GM12865 (cell line): ENCODE measurements around the gene SPSB2.
"Not testable (repeated sequence)": the region's sequence is repeated elsewhere in the genome, so short reads cannot be mapped to it uniquely, and the experiment has no call there.

ENCODE experiments used
- DNase-seq: peaks from one replicate; pipeline ENCODE4 v3.0.0; 2010; ENCODE audit warnings: low read depth
- H3K4me3 ChIP-seq: 2 replicates; pipeline ENCODE4 v1.5.1; 2011; ENCODE audit warnings: mild to moderate bottlenecking, low read depth, low read length, control low read depth
- TF ChIP-seq, protein P1 (sequence below): IDR thresholded peaks from 2 replicates; pipeline ENCODE4 v1.5.1; 2011; ENCODE audit warnings: low read length, control low read depth, low read depth, inconsistent platforms; ENCODE audit not compliant: insufficient read depth; ENCODE audit errors: missing control alignments

Gene SPSB2

DNA sequence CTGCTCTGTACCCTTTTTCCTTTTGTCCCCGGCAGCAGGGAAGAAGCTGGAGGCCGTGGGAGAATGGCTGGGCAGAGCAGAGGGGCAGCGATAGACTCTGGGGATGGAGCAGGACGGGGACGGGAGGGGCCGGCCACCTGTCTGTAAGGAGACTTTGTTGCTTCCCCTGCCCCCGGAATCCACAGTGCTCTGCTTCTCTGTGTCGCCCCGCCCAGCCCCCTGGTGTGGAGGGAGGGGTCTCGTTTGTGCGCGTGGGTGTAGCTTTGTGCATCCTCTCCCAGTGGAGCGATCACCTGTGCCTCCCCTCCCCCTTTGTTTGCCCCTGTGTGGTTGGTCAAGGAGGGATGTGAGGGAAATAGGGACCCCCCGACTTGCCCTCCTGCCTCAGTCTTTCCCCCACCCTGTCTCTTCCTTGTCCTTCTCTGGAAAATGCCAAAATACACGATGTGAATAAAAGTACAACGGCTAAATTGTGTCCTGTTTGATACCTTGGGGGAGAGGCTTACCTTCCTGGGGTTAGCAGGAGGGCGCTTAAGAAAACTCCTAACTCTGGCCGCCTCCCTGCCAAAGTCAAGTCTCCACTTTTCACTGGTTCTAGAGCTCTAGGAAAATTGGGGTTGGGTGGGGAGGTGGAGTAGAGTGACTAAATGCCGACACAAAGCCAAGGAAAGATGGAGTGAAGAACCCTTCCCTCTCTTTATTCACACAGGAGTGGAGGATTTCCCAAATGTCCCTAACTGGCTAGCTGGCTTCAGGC is 6.8 kb downstream of the SPSB2 start:
- TF ChIP-seq, protein P1, sequence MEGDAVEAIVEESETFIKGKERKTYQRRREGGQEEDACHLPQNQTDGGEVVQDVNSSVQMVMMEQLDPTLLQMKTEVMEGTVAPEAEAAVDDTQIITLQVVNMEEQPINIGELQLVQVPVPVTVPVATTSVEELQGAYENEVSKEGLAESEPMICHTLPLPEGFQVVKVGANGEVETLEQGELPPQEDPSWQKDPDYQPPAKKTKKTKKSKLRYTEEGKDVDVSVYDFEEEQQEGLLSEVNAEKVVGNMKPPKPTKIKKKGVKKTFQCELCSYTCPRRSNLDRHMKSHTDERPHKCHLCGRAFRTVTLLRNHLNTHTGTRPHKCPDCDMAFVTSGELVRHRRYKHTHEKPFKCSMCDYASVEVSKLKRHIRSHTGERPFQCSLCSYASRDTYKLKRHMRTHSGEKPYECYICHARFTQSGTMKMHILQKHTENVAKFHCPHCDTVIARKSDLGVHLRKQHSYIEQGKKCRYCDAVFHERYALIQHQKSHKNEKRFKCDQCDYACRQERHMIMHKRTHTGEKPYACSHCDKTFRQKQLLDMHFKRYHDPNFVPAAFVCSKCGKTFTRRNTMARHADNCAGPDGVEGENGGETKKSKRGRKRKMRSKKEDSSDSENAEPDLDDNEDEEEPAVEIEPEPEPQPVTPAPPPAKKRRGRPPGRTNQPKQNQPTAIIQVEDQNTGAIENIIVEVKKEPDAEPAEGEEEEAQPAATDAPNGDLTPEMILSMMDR: no peak
- H3K4me3 ChIP-seq: no peak overlapping the region
- no peak for DNase-seq

DNA sequence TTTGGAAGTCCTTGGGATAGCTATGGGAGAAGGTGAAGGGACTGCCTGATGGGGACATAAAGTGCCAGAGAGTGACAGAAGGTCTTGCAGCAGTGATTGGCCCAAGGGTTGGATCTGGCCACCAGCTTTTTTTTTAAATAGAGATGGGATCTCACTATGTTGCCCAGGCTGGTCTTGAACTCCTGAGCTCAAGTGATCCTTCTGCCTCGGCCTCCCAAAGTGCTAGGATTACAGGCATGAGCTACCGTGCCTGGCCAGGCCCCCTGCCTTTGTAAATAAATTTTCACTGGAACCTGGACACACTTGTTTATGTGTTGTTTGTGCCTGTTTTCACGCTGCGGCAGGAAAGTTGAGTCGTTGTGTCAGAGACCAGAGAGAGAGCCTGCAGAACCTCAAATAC is 7.8 kb downstream of the SPSB2 start:
- DNase-seq, H3K4me3 ChIP-seq: not testable (repeated sequence)

DNA sequence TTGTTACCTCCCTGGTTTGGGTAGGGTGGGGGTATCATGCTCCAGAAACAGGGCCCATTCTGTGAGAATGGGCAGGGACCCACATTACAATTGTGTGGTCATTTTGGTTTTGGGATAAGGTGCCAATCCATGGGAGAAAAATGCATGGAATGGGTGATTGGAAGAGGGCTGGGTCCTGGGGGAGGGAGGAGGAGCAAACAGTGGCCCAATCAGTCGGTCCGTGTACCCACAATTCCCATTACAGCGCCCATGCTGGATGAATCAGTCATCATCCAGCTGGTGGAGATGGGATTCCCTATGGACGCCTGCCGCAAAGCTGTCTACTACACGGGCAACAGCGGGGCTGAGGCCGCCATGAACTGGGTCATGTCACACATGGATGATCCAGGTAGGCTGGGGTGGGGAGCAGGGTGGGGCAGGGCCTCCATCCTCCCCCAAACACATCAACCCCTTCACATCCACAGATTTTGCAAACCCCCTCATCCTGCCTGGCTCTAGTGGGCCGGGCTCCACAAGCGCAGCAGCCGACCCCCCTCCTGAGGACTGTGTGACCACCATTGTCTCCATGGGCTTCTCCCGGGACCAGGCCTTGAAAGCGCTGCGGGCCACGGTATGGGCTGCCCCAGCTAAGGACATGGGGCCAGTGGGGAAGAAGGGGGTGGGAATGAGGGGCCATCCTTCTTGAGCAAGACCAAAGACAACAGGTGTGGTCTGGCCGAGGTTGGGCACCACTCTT is 9.3 kb downstream of the SPSB2 start:
- TF ChIP-seq, protein P1: no peak
- no peak overlapping the region for H3K4me3 ChIP-seq
- no peak for DNase-seq

DNA sequence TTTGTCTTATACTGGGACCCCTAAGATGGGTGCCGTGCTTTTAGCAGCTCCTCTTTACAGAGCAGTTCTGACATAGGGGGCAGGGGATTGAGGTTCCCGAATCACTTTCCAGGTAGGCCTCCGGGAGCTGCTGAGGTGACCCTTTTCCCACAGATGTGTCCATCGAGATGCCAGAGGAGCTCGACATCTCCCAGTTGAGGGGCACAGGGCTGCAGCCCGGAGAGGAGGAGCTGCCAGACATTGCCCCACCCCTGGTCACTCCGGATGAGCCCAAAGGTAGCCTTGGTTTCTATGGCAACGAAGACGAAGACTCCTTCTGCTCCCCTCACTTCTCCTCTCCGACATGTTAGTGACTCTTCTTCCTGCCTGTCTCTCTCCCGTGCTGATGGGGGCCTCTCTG is 10.1 kb downstream of the SPSB2 start:
- TF ChIP-seq, protein P1: no peak
- no peak overlapping the region for H3K4me3 ChIP-seq
- DNase-seq: no peak

DNA sequence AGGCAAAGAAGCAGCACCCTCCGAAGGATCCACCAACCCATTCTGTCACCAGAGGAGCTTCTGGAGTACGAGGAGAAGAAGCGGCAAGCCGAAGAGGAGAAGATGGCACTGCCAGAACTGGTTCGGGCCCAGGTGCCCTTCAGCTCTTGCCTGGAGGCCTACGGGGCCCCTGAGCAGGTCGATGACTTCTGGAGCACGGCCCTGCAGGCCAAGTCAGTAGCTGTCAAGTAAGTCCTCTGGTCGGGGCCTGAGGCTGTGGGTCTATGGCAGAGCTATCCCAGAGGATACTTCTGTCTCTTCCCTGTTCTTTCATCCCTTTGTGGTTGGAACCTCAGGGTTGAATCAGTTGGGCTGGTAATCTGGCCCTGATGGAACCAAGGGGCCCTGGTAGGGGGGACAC is 11.7 kb downstream of the SPSB2 start:
- TF ChIP-seq, protein P1: no peak
- H3K4me3 ChIP-seq: no peak overlapping the region
- DNase-seq: no peak

DNA sequence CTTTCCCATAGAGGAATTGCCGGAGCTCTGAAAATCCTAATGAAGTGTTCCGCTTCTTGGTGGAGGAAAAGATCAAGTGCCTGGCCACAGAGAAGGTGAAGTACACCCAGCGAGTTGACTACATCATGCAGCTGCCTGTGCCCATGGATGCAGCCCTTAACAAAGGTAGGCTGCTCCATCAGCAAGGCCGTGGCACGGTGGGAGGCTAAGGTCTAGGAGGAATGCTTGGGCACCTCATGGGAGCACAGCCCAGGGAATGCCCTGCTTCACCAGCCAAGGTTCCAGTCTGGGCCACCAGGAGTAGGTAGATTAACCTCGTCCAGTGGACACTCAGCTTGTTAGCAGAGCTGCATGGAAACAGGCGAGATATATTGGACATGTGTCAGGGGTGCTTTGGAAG is 12.2 kb downstream of the SPSB2 start:
- no peak for DNase-seq
- TF ChIP-seq, protein P1: no peak
- H3K4me3 ChIP-seq: no peak overlapping the region

DNA sequence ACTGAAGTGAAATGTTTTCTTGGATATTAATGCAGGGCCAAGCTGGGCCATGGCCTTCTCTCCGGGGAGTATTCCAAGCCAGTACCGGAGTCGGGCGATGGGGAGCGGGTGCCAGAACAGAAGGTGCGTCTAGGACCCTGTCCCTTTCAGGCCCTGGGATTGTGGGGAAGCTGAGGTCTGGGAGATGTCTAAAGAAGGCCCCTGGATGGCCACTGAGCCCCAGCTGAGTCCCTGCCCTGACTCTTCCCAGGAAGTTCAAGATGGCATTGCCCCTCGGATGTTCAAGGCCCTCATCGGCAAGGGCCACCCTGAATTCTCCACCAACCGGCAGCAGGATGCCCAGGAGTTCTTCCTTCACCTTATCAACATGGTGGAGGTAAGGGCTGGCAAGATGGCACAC is 13.0 kb downstream of the SPSB2 start:
- DNase-seq: no peak
- TF ChIP-seq, protein P1: no peak
- H3K4me3 ChIP-seq: no peak overlapping the region
